Activated T-helper 1 cell treated with anti-CD3 and anti-CD28 coated beads, Interleukin-12 subunit alpha, Interleukin-12 subunit beta, Interleukin-2, Interleukin-4 antibody, amounts not matched to agents 30 ng/mL and 10 ng/mL and 1 ng/mL, durations not matched to agents 14 hours and 24 hours and 36 hours (primary cell): Measurements from ENCODE around the gene KRTAP10-11. TPM values are rescaled to one million over a fixed set of nuclear protein-coding genes. Genes with fewer than 3 reads are reported as not detected.
"Not testable (repeated sequence)": the region's sequence is repeated elsewhere in the genome, so short reads cannot be mapped to it uniquely, and the experiment has no call there.

Experiments
- DNase-seq: peaks from one replicate; pipeline ENCODE4 v3.0.0; 2021; ENCODE audit warnings: low spot score
- H3K27ac Mint-ChIP-seq: one replicate; pipeline ENCODE4 v1.8.0; 2021; ENCODE audit warnings: mild to moderate bottlenecking, mixed read lengths
- H3K27me3 Mint-ChIP-seq: one replicate; pipeline ENCODE4 v1.8.0; 2022; ENCODE audit warnings: mild to moderate bottlenecking, moderate library complexity, mixed read lengths; ENCODE audit not compliant: insufficient read depth
- H3K36me3 Mint-ChIP-seq: one replicate; pipeline ENCODE4 v1.8.0; 2021; ENCODE audit warnings: low read depth, mixed read lengths
- H3K4me1 Mint-ChIP-seq: one replicate; pipeline ENCODE4 v1.8.0; 2021; ENCODE audit warnings: low read depth, mixed read lengths
- H3K4me3 Mint-ChIP-seq: one replicate; pipeline ENCODE4 v1.8.0; 2021; ENCODE audit warnings: mild to moderate bottlenecking, moderate library complexity, mixed read lengths
- H3K9me3 Mint-ChIP-seq: one replicate; pipeline ENCODE4 v1.8.0; 2021; ENCODE audit warnings: mixed read lengths
- intact Hi-C: fragments of 100-400 bp; cut with micrococcal nuclease; formaldehyde crosslinking; loops from one replicate; pipeline ENCODE4 v1.15.1; 2024
- total RNA-seq: library from RNA; stranded (reverse); gene quantifications from 2 replicates; pipeline ENCODE4 v1.2.3, GENCODE V29; 2022

The KRTAP10-11 gene
- not detected in 2 replicates for total RNA-seq

GRCh38 chr21:44646366-44647221, at the start of gene KRTAP10-11:
Gene KRTAP10-11 (plus strand): TSS chr21:44646414. CDS start chr21:44646459, 45 bp downstream.
- DNase-seq, H3K27me3 Mint-ChIP-seq, H3K4me1 Mint-ChIP-seq, H3K4me3 Mint-ChIP-seq, H3K36me3 Mint-ChIP-seq, H3K27ac Mint-ChIP-seq, intact Hi-C loops: not testable (repeated sequence)
- peaks cover 33% of the 10 kb centered on the region for H3K9me3 Mint-ChIP-seq

- no peak for DNase-seq
- H3K4me1 Mint-ChIP-seq = peaks cover 5% of the 10 kb centered on the region
- intact Hi-C loops = no loop called here
Observed at GRCh38 chr21:44598061-44598460, 48.2 kb upstream of the KRTAP10-11 start.

GRCh38 chr21:44599264-44600029, 46.8 kb upstream of the KRTAP10-11 start:
- Mint-ChIP-seq H3K27ac (no peak overlapping the region), H3K4me1 (peaks cover 5% of the 10 kb centered on the region), H3K4me3 (no peak overlapping the region), H3K27me3 (peaks cover 11% of the 10 kb centered on the region), H3K9me3 (peaks cover 7% of the 10 kb centered on the region), H3K36me3 (no peaks in the 10 kb centered on the region)
- intact Hi-C loops = loop anchor here (2.0 kb wide), 1 partner anchor 27 kb away; the partner anchor contains the start of gene KRTAP10-4
- no peak for DNase-seq

More at GRCh38 chr21:44598061-44598460, 48.2 kb upstream of the KRTAP10-11 start:
- H3K36me3 Mint-ChIP-seq = no peaks in the 10 kb centered on the region
- no peaks in the 10 kb centered on the region for H3K9me3 Mint-ChIP-seq
- no peak overlapping the region for H3K4me3 Mint-ChIP-seq
- H3K27me3 Mint-ChIP-seq = peaks cover 13% of the 10 kb centered on the region
- H3K27ac Mint-ChIP-seq = no peak overlapping the region

- peaks cover 12% of the 10 kb centered on the region for H3K27me3 Mint-ChIP-seq
- H3K9me3 Mint-ChIP-seq, H3K4me3 Mint-ChIP-seq, H3K27ac Mint-ChIP-seq, H3K4me1 Mint-ChIP-seq, DNase-seq, H3K36me3 Mint-ChIP-seq: not testable (repeated sequence)
- intact Hi-C loops = loop anchor here (2.0 kb wide), 1 partner anchor 28 kb away; the partner anchor contains the start of gene KRTAP10-4
Observed at GRCh38 chr21:44600118-44600978, 45.9 kb upstream of the KRTAP10-11 start, which contains the start of gene KRTAP10-7. Gene KRTAP10-7 (plus strand): TSS chr21:44600597. CDS start chr21:44600622, 25 bp downstream.

- peaks cover 12% of the 10 kb centered on the region for H3K27me3 Mint-ChIP-seq
- not testable (repeated sequence) for DNase-seq, H3K27ac Mint-ChIP-seq, H3K4me1 Mint-ChIP-seq, H3K36me3 Mint-ChIP-seq, H3K4me3 Mint-ChIP-seq, H3K9me3 Mint-ChIP-seq
- intact Hi-C loops = loop anchor here (2.0 kb wide), 1 partner anchor 28 kb away; the partner anchor contains the start of gene KRTAP10-4
Observed at GRCh38 chr21:44601091-44601490, 45.1 kb upstream of the KRTAP10-11 start.

GRCh38 chr21:44601596-44602462, 44.4 kb upstream of the KRTAP10-11 start:
- no peak for DNase-seq
- intact Hi-C loops = loop anchor here (2.0 kb wide), 1 partner anchor 29 kb away; the partner anchor contains the start of gene KRTAP10-4
- Mint-ChIP-seq H3K9me3 (peaks cover 7% of the 10 kb centered on the region), H3K4me3 (no peak overlapping the region), H3K27ac (no peak overlapping the region), H3K4me1 (no peaks in the 10 kb centered on the region), H3K36me3 (no peaks in the 10 kb centered on the region), H3K27me3 (peaks cover 15% of the 10 kb centered on the region)

GRCh38 chr21:44602463-44602850, 43.8 kb upstream of the KRTAP10-11 start:
- H3K4me1 Mint-ChIP-seq = no peaks in the 10 kb centered on the region
- peaks cover 16% of the 10 kb centered on the region for H3K27me3 Mint-ChIP-seq
- no peak overlapping the region for H3K4me3 Mint-ChIP-seq
- H3K9me3 Mint-ChIP-seq = peaks cover 10% of the 10 kb centered on the region
- H3K27ac Mint-ChIP-seq = no peak overlapping the region
- intact Hi-C loops = no loop called here
- DNase-seq = no peak
- H3K36me3 Mint-ChIP-seq = no peaks in the 10 kb centered on the region

GRCh38 chr21:44603109-44603875, 42.9 kb upstream of the KRTAP10-11 start:
- DNase-seq = no peak
- no peaks in the 10 kb centered on the region for H3K4me1 Mint-ChIP-seq
- no peak overlapping the region for H3K27ac Mint-ChIP-seq
- H3K4me3 Mint-ChIP-seq = no peak overlapping the region
- H3K36me3 Mint-ChIP-seq = no peaks in the 10 kb centered on the region
- H3K9me3 Mint-ChIP-seq = peaks cover 13% of the 10 kb centered on the region
- intact Hi-C loops = no loop called here
- peaks cover 15% of the 10 kb centered on the region for H3K27me3 Mint-ChIP-seq

GRCh38 chr21:44603911-44604310, 42.3 kb upstream of the KRTAP10-11 start:
- Mint-ChIP-seq H3K27ac (no peak overlapping the region), H3K27me3 (peaks cover 14% of the 10 kb centered on the region), H3K9me3 (peaks cover 15% of the 10 kb centered on the region), H3K36me3 (no peaks in the 10 kb centered on the region), H3K4me3 (no peak overlapping the region), H3K4me1 (no peaks in the 10 kb centered on the region)
- DNase-seq = no peak
- intact Hi-C loops = no loop called here

- Mint-ChIP-seq H3K4me1 (no peaks in the 10 kb centered on the region), H3K4me3 (no peak overlapping the region), H3K36me3 (peaks cover 3% of the 10 kb centered on the region), H3K27me3 (peaks cover 16% of the 10 kb centered on the region), H3K9me3 (peaks cover 41% of the 10 kb centered on the region), H3K27ac (no peak overlapping the region)
- intact Hi-C loops = no loop called here
- DNase-seq = no peak
Observed at GRCh38 chr21:44606495-44606894, 39.7 kb upstream of the KRTAP10-11 start.

GRCh38 chr21:44609193-44609592, 37.0 kb upstream of the KRTAP10-11 start:
- no peak overlapping the region for H3K27ac Mint-ChIP-seq
- H3K9me3 Mint-ChIP-seq = peaks cover 42% of the 10 kb centered on the region
- peaks cover 14% of the 10 kb centered on the region for H3K27me3 Mint-ChIP-seq
- peaks cover 5% of the 10 kb centered on the region for H3K36me3 Mint-ChIP-seq
- DNase-seq = no peak
- no peak overlapping the region for H3K4me3 Mint-ChIP-seq
- no peaks in the 10 kb centered on the region for H3K4me1 Mint-ChIP-seq
- intact Hi-C loops = no loop called here
